ENCODE data around the gene FUT6.
"Not testable (repeated sequence)": the region's sequence is repeated elsewhere in the genome, so short reads cannot be mapped to it uniquely, and the experiment has no call there.

FUT6 gene

DNA sequence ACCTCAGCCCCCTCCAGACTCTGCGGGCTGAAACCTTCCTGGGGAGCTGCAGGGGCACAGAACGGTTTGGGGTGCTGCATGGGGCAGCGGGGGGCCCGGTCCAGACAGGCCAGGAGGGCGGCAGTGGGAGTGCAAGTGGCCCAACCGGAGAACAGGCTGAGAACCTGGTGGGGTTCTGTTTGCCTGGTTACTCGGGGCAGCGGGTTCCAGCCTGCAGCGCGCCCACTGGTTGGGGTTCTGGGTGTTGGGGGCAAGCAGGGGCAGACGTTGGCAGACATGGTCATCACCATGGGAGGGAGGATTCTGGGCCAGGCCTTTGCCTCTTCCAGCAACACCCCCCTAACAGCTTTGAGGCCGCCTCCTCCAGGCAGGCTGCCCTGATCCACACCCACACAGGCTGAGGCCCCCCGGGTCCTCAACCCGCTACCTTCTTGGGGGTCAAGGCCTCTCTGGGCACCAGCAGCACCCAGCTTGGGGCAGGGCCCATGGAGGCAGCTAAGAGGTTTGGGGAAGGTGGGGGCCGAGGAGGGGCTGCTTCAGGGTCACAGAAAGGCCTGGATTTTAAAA lies 54.8 kb downstream of the FUT6 start, which contains the start of gene PRR22:
Gene PRR22, minus strand, starts transcription at position 166 of the 567 bp plus-strand sequence. Its CDS starts 86 bp downstream, at position 80.
- no peak for DNase-seq

- no peak for DNase-seq
Observed at GRCh38 chr19:5782945-5783919, 56.3 kb downstream of the FUT6 start.

GRCh38 chr19:5782322-5782721 lies 57.2 kb downstream of the FUT6 start:
- DNase-seq = no peak

DNA sequence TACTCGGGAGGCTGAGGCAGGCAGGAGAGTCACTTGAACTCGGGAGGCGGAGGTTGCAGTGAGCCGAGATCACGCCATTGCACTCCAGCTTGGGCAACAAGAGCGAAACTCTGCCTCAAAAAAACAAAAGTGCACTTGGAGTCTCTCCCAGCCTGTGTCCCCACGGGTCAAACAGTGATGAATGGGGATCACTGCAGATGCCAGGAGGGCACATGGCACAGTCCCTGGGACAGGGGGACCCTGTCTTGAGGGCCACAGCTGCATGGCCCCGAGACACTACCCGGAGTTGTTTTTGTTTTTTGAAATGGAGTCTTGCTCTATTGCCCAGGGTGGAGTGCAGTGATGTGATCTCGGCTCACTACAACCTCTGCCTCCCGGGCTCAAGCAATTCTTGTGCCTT lies 58.6 kb downstream of the FUT6 start:
- DNase-seq = not testable (repeated sequence)
